ENCODE data around the gene AMH.

The AMH gene

DNA sequence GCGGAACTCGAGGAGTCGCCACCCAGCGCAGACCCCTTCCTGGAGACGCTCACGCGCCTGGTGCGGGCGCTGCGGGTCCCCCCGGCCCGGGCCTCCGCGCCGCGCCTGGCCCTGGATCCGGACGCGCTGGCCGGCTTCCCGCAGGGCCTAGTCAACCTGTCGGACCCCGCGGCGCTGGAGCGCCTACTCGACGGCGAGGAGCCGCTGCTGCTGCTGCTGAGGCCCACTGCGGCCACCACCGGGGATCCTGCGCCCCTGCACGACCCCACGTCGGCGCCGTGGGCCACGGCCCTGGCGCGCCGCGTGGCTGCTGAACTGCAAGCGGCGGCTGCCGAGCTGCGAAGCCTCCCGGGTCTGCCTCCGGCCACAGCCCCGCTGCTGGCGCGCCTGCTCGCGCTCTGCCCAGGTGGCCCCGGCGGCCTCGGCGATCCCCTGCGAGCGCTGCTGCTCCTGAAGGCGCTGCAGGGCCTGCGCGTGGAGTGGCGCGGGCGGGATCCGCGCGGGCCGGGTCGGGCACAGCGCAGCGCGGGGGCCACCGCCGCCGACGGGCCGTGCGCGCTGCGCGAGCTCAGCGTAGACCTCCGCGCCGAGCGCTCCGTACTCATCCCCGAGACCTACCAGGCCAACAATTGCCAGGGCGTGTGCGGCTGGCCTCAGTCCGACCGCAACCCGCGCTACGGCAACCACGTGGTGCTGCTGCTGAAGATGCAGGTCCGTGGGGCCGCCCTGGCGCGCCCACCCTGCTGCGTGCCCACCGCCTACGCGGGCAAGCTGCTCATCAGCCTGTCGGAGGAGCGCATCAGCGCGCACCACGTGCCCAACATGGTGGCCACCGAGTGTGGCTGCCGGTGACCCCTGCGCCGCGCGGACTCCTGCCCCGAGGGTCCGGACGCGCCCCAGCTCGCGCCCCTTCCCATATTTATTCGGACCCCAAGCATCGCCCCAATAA, 2.3 kb downstream of the AMH start:
- DNase-seq = peak; percentile 39

DNA sequence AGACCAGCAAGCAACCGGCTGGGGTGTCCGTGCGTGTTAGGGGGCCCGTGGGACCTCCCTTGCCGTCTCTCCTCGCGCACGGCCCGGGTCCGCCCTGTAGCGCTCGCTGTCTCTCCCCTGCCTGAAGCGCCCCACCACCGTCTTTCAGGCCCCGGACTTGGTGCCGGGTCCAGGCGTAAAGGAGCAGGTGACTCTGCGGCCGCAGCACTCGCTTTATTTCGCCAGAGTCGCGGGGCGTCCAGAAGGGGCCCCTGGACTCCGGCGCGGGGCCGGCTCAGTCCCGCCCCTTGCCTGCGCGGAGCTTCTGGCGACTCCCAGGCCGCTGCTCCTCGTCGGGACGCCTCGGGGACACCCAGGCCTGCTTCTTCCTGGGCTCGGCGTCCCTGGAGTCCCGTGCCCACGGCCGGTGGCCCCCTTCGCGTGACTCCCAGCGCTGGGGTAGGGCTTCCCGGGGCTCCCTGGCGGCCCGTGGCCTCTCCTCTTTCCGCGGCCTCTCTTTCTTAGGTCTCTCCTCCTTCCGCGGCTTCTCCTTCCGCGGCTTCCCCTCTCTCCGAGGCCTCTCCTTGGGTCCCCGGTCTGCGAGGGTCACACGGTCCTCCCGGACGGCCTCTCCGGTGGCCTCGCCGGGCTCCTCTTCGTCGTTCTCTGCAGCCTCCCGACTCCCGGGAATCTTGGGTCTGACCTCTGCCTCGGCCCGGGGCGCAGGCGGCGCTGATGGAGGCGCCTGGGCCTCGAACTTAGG, 3.1 kb downstream of the AMH start:
- DNase-seq = no peak

DNA sequence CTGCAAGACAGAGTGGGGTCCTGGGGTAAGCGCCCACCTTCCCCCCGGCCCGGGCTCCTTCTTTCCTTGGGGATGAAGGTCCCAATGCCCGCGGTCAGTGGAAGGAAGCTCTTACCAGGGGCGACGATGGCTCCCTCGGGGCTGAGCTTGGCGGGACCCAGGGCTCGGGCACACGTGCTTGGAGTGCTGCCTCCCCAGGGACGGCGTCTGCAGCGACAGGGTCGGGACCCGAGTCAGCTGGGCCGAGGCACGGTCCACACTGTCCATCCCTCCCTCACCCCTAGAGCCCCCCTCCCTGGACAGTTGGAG, 3.6 kb downstream of the AMH start:
- DNase-seq = no peak

DNA sequence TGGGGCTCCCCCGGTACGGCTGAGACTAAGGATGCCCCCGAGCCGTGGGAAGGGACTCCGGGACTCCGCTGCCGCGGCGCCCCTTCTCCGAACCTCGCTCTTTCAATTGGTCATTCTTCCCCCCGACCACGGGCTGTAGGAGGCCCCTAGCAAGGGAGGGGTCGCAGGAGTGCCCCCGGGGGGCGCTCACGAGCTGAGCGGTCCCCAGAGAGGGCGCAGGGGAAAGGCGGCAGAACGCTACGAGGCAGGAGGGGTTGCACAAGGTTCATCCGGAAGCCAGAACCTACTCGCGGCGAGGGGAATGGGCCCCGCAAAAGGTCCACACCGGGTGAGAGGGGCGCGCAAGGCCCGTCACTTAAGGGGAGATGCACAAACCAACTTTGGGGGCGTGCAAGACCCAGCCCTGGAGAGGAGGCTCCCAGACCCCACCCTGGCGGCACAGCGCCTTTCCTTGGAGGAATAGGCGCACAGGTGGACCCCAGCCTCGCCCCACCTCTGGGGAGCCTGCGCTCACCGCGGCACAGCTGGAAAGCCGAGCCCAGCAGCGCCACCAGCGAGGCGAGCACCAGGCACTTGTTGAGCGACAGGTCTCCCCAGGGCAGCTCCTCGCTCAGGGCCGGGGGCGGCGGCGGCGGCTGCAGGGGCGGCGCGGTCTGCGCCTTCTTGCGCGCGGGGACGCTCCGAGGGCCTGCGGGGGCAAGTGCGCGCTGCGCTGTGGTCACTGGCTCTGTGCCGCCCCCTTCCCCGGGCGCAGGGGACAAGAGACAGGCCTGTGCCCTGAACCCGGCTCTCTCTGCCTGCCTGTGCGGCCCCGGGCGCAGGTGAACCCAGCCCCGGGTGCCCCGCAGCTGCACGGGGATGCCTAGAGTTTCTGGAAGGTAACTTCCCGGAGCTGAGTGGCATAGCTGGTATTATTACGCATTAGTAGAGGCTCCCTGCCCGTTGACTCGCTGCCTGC, 4.3 kb downstream of the AMH start:
- peak; percentile 44 for DNase-seq

DNA sequence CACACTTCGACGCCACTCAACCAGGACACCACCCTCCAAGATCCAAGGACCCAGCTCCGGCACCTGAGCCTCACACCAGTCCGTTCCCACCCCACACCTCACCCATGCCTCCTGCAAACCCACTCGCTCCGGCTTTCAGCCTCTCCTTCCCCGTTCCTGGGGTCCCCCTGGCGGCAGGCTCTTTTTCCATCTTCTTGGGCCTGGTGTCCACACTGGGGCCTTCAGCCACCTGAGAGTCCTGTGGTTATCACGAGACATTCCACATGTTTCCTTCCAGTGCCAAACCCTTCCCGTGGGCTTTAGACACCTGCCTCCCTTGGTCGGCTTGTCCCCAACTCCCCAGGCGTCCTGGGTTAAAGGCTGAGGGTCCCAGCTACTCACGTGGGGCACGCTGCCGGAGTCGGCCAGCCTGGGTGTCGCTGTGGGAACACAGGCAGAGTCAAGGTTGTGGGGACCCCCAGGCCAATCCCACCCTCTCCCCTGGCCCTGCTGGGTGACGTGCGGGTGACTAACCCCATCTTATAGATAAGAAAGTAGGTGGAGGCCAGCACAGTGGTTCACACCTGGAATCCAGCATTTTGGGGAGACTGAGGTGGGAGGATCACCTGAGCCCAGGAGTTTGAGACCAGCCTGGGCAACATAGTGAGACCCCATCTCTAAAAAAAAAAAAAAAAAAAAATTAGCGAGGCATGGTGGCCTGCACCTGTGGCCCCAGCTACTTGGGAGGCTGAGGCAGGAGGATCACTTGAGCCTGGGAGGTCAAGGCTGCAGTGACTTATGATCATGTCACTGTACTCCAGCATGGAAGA, 5.1 kb downstream of the AMH start:
- no peak for DNase-seq

DNA sequence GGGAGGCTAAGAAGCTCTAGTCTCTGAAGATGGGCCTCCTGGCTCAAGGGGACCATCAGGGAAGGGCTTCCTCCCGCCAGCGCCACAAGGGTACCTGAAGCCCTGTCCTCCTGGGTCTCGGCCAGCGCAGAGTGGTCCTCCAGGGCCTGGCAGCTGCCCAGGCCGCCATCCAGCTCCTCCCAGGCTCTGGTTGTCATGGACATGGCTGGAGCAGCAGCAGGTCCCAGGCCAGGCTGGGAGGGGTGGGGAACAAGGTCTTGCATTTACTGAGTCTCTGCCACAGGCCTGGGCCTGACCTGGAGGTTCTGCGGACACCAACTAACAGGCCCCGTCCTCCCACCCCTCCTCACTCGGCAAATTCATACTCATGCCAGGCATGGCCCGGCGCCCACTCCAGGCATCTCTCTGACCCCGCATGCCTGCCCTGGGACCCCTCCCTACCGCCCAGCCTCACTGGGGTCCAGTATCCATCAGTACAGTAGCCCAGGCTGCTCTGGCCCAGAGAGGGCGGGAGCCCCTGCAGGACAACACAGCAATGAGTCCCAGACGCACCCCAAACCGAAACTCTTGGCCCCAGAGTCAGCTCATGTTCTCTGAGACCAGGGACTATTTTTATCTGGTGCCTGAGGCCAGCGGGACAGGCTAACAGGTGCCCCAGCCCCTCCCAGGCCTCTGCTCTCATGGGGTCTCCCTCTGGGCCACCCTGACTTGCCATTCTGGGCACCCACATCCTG, 6.2 kb downstream of the AMH start:
- DNase-seq = no peak

DNA sequence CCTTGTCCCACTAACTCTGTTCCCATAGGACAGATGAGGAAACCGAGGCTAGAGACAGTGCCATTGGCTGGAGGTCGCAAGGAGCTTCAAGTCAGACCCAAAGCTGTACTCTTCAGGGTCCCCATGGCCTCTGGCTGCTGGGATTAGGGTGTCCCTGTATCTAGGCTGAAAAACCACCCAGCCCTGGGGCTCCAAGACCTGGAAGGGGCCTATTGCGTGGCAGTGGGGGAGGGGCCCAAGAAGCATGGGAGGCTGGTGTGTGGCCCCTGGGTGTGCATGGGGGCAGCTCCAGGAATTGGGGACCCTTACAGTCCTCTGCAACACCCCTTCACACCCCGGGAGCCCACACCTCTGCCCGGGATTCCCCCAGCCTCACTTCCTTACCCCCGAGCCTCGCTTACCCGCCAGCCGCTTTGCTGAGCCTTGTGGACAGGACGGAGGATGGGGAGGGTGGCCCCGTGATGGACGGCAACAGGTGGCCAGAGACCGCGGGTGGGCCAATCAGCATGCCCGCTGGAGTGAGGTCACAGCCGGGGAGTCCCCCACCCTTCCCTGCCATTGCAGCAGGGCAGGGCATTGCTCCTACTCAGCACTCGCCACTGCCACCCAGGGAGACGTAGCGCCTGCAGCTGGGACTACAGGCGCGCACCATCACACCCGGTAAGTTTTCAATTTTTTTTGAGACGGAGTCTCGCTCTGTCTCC, 7.0 kb downstream of the AMH start, which contains the start of gene JSRP1:
Gene JSRP1 (minus strand): TSS at position 436 of the 704 bp plus-strand sequence. CDS start 1,103 bp downstream, outside the sequence.
- no peak for DNase-seq

DNA sequence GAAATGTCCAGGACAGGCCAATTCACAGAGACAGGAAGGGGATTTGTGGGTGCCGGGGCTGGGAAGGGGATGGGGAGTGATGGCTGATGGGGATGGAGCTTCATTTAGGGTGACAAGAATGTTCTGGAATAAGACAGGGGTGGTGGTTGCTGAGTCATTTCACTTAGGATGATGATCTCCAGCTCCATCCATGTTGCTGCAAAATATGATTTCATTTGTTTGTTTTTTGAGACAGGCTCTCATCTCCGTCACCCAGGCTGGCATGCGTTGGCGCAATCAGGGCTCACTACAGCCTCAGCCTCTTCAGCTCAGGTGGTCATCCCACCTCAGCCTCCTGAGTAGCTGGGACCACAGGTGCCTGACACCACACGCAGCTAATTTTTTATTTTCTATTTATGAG, 10.2 kb downstream of the AMH start:
- no peak for DNase-seq

DNA sequence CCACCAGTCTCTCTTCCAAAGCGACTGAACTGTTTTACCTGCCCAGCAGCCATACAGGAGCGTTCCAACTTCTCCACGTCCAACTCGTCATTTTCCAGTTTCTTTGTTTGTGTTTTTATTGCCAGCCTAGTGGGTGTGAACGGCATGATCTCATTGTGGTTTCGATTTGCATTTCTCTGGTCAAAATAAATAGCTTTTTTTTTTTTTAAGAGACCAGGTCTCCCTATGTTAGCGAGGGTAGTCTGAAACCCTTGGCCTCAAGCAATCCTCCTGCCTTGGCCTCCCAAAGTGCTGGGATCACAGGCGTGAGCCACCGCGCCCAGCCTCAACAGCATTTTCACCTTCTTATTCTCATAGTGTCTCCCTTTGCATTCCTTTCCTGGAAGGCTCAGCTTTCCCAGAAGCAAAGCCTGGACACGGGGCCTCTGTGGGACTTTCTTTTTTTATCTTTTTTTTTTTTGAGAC, 11.2 kb downstream of the AMH start:
- no peak for DNase-seq

DNA sequence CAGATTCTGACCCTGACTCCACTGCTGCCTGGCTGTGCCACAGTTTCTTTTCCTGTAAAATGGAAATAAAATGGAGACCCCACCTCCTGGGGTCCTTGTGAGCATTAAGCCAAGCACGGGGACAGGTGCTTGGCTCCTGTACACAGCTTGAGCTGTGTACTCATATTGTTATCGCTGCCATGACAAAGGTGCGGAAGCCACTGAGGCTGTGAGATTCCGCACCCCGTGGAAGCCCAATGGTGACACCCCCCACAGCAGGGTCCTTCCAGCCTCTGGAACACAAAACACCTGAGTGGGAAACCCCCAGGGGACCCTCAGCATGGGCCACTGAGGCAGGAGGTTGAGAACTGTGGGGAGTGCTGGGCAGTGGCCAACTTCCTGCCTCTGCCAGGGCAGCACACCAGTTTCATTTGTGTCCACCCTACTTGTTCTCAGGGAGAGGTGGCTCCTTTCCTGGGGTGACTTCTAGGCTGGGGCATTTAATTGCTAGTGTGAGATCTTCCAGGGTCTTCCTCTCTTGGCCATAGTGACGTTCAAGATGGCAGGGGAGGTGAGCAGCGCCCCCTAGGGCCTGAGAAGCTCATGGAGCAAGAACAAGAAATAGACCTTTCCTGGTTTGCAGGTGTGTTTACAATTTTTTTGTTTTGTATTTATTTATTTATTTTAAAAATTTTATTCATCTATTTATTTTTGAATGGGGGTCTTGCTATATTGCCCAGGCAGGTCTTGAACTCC, 12.5 kb downstream of the AMH start:
- DNase-seq = peak; percentile 76

DNA sequence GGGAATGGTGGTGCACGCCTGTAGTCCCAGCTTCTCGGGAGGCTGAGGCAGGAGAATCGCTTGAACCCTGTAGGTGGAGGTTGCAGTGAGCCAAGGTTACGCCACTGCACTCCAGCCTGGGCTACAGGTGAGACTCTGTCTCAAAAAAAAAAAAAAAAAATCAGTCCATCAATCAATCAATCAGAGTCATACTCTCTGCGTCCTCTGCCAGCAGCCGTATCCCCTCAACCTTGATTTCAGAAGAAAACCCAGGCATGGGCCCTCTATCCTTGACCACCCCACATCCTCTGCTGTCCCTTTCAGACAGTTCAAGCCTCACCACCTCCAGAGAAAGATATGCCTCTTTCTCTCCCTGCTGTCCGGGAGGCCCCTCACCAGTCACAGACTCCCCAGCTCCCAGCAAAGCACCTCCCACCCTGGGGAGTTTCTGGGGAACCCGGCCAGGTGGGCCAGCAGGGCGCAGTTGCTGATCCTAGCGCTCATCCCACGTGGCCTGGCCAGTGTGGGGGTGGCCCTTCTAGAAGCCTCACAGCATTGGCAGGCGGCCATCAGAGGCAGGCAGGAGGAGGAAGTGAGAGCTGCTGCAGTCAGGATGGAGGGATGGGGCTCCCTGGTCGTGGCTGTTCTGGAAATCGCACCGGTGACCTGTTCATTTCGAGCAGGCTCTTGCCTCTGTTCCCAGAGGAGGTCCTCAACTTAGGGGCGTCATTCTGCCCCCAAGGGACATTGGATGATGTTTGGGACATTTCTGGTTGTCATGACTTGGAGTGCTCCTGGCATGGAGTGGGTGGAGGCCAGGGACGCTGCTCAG, 17.3 kb downstream of the AMH start:
- peak; percentile 58 for DNase-seq

DNA sequence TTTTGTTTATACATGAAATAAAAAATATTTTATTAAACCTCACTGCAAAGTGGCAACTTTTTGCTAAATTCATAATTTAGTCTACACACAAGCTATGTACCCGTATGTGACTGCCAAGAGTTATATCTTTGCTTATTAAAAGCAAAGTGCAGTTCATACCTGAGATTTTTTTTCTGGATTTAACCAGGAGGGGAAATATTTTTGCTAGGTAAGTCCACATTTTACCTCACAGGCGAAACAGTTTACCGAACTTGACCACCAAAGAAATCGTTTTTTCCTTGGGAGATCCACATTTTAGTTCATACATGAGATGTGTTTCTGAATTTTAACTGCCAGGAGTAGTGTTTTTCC, 19.3 kb downstream of the AMH start:
- no peak for DNase-seq

DNA sequence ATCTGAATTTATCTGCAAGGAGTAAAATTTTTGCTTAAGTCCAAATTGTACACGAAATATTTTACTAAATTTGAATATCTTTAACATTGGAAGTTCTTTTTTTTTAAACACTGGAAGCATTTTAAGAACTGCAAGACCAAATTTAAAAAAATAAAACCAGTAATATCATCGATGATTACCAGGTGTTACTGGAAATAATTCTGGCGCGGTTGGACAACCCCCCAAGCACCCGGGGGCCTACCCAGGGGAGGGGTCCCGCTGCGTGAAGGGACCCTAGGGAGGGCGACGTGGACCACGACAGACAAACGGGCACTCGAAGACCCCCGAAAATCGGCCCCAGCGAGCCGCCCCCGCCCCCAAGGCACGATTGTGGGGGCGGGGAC, 19.7 kb downstream of the AMH start:
- no peak for DNase-seq

DNA sequence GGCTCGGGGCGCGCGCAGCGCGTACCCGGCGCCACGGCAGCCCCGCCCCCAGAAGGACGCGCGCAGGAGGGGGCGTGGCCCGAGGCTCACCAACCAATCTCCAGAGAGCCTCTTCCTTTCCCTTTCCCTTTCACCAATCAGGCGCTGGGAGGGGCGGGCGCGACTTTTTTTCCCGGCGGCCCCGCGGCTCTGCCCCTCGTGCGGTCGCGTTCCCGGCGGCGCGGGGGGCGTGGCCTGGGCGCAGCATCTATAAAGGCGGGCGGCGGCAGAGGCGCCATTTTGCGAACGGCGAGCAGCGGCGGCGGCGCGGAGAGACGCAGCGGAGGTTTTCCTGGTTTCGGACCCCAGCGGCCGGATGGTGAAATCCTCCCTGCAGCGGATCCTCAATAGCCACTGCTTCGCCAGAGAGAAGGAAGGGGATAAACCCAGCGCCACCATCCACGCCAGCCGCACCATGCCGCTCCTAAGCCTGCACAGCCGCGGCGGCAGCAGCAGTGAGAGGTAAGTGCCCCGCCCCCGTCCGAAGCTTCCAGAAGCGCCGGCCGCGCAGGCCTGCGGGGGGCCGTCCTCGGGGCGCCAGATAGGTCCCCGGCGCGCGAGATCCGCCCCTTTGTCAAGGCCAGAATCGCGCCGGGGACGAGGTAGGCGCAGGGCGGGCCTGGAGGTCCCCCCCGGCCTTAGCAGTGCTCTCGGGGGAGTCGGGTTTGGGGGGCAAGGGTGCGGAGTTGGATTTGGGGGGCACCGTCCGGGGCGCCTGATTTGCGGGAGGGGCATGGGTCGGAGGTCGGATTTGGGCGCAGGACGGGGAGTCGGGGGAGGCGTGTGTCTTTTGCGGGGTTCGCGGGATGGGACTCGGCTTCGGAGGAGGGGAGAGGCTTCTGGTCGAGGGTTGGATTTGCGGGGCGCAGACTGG, 20.4 kb downstream of the AMH start:
- peak; percentile 99 for DNase-seq

DNA sequence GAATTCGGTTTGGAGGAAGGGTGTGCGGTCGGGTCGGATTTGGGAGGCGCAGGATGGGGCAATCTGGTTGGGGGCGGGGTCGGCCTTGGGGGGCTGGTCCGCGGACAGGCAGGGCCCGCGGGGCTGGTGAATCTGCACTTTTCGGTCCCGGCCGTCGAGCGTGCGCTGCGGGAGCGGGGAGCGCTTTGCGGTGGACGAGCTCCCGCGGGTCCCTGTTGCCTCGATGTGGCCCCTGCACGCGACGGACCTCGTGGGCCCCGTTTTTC, 21.0 kb downstream of the AMH start:
- DNase-seq = peak; percentile 46

DNA sequence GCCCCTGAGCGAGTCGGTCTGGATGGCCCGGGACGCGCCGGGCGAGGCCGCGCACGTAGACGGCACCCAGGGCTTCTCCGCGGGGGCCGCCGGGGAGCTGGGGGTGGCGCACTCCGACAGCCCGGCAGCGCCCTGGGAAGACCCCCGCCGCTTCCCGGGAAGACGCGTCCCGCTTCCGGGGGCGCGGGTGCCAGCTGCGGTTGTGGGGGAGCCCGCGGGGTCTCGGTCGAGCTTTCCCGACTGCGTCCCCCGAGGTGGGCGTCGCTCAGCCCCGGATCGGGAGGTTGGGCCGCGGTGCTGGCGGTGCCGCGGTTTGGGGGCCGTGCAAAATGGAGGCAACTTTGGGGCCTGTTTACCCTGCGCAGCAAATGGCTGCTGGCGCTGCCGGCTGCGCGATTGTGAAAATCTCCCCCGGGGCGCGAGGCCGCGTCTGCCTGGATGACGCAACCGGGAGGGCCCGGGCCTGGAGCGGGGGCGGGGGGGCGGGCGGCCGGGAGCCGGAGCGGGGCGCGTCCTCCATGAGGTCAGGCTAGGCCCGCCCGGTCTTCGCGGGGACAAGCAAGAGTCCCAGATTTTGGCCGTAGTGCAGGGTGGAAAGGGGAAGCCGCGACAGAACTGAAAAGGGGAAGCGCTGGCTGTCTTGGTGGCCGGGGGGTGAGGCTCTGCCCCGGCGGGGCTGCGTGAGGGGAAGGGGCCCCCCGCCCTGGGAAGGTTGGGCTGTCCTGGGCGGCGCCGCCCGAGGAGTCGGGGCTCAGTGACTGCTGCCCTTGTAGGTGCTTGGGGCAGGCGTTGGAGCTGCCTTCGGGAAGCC, 21.5 kb downstream of the AMH start:
- DNase-seq = peak; percentile 86

All from activated CD4-positive, alpha-beta T cell treated with anti-CD3 and anti-CD28 coated beads for 48 hours (primary cell).